ENCODE data around the gene SPI1.

SPI1 gene

GRCh38 chr11:47399860-47400767 lies 21.8 kb upstream of the SPI1 start:
- DNase-seq: no peak
- H3K27me3 ChIP-seq (ENCODE audit: insufficient read depth, low read depth, severe bottlenecking): no peaks in the 10 kb centered on the region
- no peaks in the 10 kb centered on the region for H3K36me3 ChIP-seq
- no peak overlapping the region for H3K27ac ChIP-seq
- no peak overlapping the region for H3K4me3 ChIP-seq (ENCODE audit: low read depth, low read length)
- TF ChIP-seq CTCF (IDR thresholded peaks at IDR 0.05; ENCODE audit: low read depth, low read length): no peak
- H3K9me3 ChIP-seq (ENCODE audit: severe bottlenecking): no peaks in the 10 kb centered on the region

GRCh38 chr11:47398551-47398950 lies 20.2 kb upstream of the SPI1 start:
- no peak overlapping the region for H3K27ac ChIP-seq
- DNase-seq: no peak
- H3K4me3 ChIP-seq (ENCODE audit: low read depth, low read length): no peak overlapping the region

GRCh38 chr11:47398011-47398410 lies 19.7 kb upstream of the SPI1 start:
- Histone ChIP-seq H3K27ac (no peak overlapping the region), H3K27me3 (ENCODE audit: insufficient read depth, low read depth, severe bottlenecking) (no peaks in the 10 kb centered on the region), H3K9me3 (ENCODE audit: severe bottlenecking) (no peaks in the 10 kb centered on the region), H3K36me3 (no peaks in the 10 kb centered on the region), H3K4me3 (ENCODE audit: low read depth, low read length) (no peak overlapping the region)
- DNase-seq: no peak
- no peak for TF ChIP-seq CTCF (IDR thresholded peaks at IDR 0.05; ENCODE audit: low read depth, low read length)

More at GRCh38 chr11:47398551-47398950, 20.2 kb upstream of the SPI1 start:
- no peaks in the 10 kb centered on the region for H3K27me3 ChIP-seq (ENCODE audit: insufficient read depth, low read depth, severe bottlenecking)
- no peaks in the 10 kb centered on the region for H3K36me3 ChIP-seq
- no peaks in the 10 kb centered on the region for H3K9me3 ChIP-seq (ENCODE audit: severe bottlenecking)
- no peak for TF ChIP-seq CTCF (IDR thresholded peaks at IDR 0.05; ENCODE audit: low read depth, low read length)

GRCh38 chr11:47396049-47396320 lies 17.6 kb upstream of the SPI1 start:
- no peak overlapping the region for H3K27ac ChIP-seq
- H3K27me3 ChIP-seq (ENCODE audit: insufficient read depth, low read depth, severe bottlenecking): no peaks in the 10 kb centered on the region
- no peak for TF ChIP-seq CTCF (IDR thresholded peaks at IDR 0.05; ENCODE audit: low read depth, low read length)
- DNase-seq: no peak
- no peaks in the 10 kb centered on the region for H3K9me3 ChIP-seq (ENCODE audit: severe bottlenecking)
- no peak overlapping the region for H3K4me3 ChIP-seq (ENCODE audit: low read depth, low read length)
- H3K36me3 ChIP-seq: no peaks in the 10 kb centered on the region

GRCh38 chr11:47395223-47396048 lies 17.1 kb upstream of the SPI1 start:
- DNase-seq: no peak

More at GRCh38 chr11:47395223-47396048, 17.1 kb upstream of the SPI1 start:
- Histone ChIP-seq H3K9me3 (ENCODE audit: severe bottlenecking) (no peaks in the 10 kb centered on the region), H3K27me3 (ENCODE audit: insufficient read depth, low read depth, severe bottlenecking) (no peaks in the 10 kb centered on the region), H3K27ac (no peak overlapping the region), H3K4me3 (ENCODE audit: low read depth, low read length) (no peak overlapping the region), H3K36me3 (no peaks in the 10 kb centered on the region)
- no peak for TF ChIP-seq CTCF (IDR thresholded peaks at IDR 0.05; ENCODE audit: low read depth, low read length)

Measured in WERI-Rb-1 (cell line).